ENCODE measurements around the gene DAAM2.

- no peak for TF ChIP-seq CTCF (IDR thresholded peaks at IDR 0.05)
- no peak for TF ChIP-seq POLR2A (IDR thresholded peaks at IDR 0.05)
Measured at GRCh38 chr6:39952167-39952566, 160.0 kb downstream of the DAAM2 start.

All from right lobe of liver (tissue), 4 donors.